OCI-LY1 (cell line): ENCODE measurements around the gene HNRNPD.

Source experiments
- CTCF ChIP-seq: fragments of 200-600 bp; sonication (generic), shearing (Covaris generic); IDR thresholded peaks from 2 replicates; pipeline ENCODE4 v1.5.1; 2017; ENCODE audit warnings: mild to moderate bottlenecking, antibody characterized with exemption, low read length, moderate library complexity, mixed read lengths
- EZH2 ChIP-seq: fragments of 200-600 bp; sonication (generic), shearing (Covaris generic); IDR thresholded peaks from 2 replicates; pipeline ENCODE4 v1.8.0; 2017; ENCODE audit warnings: borderline replicate concordance, mixed run types, mild to moderate bottlenecking, antibody characterized with exemption, low read length, moderate library complexity, mixed read lengths

GRCh38 chr4:82394896-82395295, 21.1 kb upstream of the HNRNPD start:
- TF ChIP-seq CTCF (no peak), EZH2 (no peak)
